ENCODE results near the gene COX8A. TPM values are rescaled to one million over a fixed set of nuclear protein-coding genes. Genes with fewer than 3 reads are reported as not detected.
A peak's percentile ranks its signal among the peaks of the same experiment; 100 is the strongest.
"Not testable (repeated sequence)": the region's sequence is repeated elsewhere in the genome, so short reads cannot be mapped to it uniquely, and the experiment has no call there.

COX8A gene
- total RNA-seq, 1 donor from 2014 or later = 920 TPM

DNA sequence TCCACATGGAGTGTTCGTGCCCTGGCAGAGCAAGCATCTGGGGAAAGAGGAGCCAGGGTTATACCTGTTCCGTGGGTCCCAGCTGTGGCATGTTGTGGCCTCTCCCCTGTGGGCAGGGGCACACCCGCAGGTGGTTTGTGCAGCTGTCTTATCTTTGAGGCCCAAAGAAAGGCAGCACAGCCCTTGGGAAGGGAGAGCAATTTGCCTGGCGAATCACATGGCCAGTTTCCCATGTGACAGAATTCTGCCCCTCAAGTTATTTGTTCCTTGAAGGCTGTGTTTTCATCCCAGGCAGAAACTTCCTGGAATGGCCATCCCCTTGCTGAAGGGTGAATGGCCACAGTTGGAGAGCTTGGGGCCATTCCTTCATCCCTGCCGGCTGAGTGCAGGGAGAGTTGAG, 16.4 kb upstream of the COX8A start:
- Histone ChIP-seq H3K9me3 (replicated peaks) (no peaks in the 10 kb centered on the region), H3K4me1 (no peaks in the 10 kb centered on the region), H3K27me3 (ENCODE audit: low read depth) (no peaks in the 10 kb centered on the region), H3K27ac (replicated peaks) (no peak overlapping the region), H3K36me3 (peaks cover 36% of the 10 kb centered on the region), H3K4me3 (no peak overlapping the region)
- intact Hi-C loops (cut with micrococcal nuclease) = no loop called here
- no peak for DNase-seq
- TF ChIP-seq, protein P1, sequence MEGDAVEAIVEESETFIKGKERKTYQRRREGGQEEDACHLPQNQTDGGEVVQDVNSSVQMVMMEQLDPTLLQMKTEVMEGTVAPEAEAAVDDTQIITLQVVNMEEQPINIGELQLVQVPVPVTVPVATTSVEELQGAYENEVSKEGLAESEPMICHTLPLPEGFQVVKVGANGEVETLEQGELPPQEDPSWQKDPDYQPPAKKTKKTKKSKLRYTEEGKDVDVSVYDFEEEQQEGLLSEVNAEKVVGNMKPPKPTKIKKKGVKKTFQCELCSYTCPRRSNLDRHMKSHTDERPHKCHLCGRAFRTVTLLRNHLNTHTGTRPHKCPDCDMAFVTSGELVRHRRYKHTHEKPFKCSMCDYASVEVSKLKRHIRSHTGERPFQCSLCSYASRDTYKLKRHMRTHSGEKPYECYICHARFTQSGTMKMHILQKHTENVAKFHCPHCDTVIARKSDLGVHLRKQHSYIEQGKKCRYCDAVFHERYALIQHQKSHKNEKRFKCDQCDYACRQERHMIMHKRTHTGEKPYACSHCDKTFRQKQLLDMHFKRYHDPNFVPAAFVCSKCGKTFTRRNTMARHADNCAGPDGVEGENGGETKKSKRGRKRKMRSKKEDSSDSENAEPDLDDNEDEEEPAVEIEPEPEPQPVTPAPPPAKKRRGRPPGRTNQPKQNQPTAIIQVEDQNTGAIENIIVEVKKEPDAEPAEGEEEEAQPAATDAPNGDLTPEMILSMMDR (IDR thresholded peaks at IDR 0.05; ENCODE audit: borderline replicate concordance) = no peak

DNA sequence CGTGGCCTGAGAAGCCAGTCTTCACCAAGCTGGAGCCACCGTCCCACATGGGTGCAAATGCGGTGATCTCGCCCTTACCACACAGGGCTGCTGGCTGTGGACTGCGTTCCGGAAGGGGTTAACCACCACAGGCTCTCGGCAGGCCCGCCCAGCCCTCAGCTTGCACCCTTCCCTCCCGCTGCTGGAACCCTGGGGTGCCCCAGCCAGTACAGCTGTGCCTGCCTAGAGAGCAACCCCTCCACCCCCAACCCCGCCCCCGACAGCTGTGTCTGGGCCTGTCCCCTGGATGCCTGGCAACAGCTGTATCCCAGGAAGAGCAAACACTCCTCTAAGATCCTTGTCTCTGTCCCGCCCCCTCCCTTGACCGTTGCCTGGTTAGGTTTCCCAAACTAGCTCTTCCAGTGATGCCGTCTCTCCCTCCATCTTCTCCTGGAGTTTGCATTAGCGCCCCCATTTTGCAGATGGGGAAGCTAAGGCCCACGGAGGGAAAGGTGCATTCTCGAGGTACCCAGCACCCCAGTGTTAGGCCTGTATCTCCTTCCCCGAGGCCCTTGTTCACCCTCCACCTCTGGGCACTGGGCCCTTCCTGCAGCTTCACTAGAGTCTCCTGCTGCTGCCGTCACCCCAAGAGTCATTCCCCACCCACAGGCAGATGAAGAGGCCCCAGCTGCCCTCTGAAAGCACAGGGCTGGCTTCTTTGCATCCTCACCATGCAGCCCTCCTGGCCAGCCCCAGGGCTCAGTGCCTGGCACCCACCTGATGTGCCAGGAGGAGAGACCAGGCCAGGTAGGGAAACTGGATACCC, 12.6 kb upstream of the COX8A start:
- Histone ChIP-seq H3K4me1 (no peaks in the 10 kb centered on the region), H3K9me3 (replicated peaks) (no peaks in the 10 kb centered on the region), H3K4me3 (no peak overlapping the region), H3K27me3 (ENCODE audit: low read depth) (no peaks in the 10 kb centered on the region), H3K36me3 (no peaks in the 10 kb centered on the region), H3K27ac (replicated peaks) (no peak overlapping the region)
- intact Hi-C loops (cut with micrococcal nuclease) = no loop called here
- peak; percentile 26 for DNase-seq
- TF ChIP-seq, protein P1 (IDR thresholded peaks at IDR 0.05; ENCODE audit: borderline replicate concordance) = no peak

DNA sequence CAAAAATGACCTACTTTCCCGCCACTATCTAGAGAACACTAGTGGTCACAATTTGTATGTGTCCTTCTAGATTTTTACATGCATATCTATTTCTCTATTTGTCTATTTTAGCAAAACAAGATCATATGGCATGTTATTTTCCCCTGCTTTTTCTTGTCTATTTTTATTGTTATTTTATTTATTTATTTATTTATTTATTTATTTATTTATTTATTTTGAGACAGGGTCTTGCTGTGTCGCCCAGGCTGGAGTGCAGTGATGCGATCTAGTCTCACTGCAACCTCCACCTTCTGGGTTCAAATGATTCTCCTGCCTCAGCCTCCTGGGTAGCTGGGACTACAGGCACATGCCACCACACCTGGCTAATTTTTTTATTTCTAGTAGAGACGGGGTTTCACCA, 10.5 kb upstream of the COX8A start:
- intact Hi-C loops (cut with micrococcal nuclease); H3K4me3 ChIP-seq; H3K27me3 ChIP-seq (ENCODE audit: low read depth); DNase-seq; H3K27ac ChIP-seq (replicated peaks); H3K9me3 ChIP-seq (replicated peaks); H3K4me1 ChIP-seq; H3K36me3 ChIP-seq: not testable (repeated sequence)

DNA sequence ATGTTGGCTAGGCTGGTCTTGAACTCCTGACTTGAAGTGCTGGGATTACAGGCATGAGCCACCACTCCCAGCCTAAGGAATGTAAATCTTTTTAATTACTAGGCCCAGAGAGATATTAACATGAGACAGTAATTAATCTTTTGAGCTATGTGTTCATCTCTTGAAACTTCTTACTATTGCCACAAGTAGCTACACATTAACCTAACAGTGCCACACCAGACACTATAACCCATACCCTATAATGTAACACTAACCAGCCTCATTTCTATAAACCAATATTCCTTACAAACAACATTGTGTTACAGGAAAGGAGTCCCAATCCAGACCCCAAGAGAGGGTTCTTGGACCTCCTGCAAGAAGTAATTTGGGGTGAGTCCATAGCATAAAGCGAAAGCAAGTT, 8.0 kb upstream of the COX8A start:
- peaks cover 6% of the 10 kb centered on the region for H3K27me3 ChIP-seq (ENCODE audit: low read depth)
- intact Hi-C loops (cut with micrococcal nuclease) = no loop called here
- no peak for DNase-seq
- TF ChIP-seq, protein P1 (IDR thresholded peaks at IDR 0.05; ENCODE audit: borderline replicate concordance) = no peak
- no peak overlapping the region for H3K27ac ChIP-seq (replicated peaks)
- no peaks in the 10 kb centered on the region for H3K4me1 ChIP-seq
- no peaks in the 10 kb centered on the region for H3K36me3 ChIP-seq
- no peaks in the 10 kb centered on the region for H3K9me3 ChIP-seq (replicated peaks)
- H3K4me3 ChIP-seq = no peak overlapping the region

DNA sequence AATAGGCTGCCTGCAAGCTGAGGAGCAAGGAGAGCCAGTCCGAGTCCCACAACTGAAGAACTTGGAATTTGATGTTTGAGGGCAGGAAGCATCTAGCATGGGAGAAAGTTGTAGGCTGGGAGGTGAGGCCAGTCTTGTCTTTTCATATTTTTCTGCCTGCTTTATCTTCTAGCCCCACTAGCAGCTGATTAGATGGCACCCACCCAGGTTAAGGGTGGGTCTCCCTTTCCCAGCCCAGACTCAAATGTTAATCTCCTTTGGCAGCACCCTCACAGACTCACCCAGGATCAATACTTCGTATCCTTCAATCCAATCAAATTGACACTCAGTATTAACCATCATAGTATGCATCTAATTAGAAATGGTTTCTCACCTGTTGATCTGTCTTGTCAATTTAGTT, 5.0 kb upstream of the COX8A start:
- Histone ChIP-seq H3K4me3 (no peak overlapping the region), H3K27ac (replicated peaks) (no peak overlapping the region), H3K36me3 (no peaks in the 10 kb centered on the region), H3K4me1 (peaks cover 5% of the 10 kb centered on the region), H3K27me3 (ENCODE audit: low read depth) (peaks cover 6% of the 10 kb centered on the region), H3K9me3 (replicated peaks) (no peaks in the 10 kb centered on the region)
- TF ChIP-seq, protein P1 (IDR thresholded peaks at IDR 0.05; ENCODE audit: borderline replicate concordance) = no peak
- DNase-seq = no peak
- intact Hi-C loops (cut with micrococcal nuclease) = no loop called here

DNA sequence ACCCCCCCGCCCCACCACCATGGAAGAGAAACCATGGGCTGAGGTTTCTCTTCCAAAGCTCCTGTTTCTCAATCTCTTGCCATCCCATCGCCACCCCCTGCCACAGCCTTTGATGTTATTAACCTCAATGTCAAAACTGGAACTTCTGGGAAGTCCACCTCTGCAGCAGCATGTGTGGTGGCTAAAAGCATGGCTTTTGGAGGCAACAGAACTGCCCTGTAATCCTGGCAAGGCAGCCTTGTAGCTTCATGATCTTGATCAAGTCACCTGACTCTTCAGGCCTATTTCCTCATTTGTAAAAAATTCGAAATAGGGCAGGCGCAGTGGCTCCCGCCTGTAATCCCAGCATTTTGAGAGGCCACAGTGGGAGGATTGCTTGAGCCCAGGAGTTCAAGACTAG, 3.5 kb upstream of the COX8A start:
- no peak for DNase-seq
- Histone ChIP-seq H3K4me3 (no peak overlapping the region), H3K27me3 (ENCODE audit: low read depth) (peaks cover 6% of the 10 kb centered on the region), H3K36me3 (peaks cover 1% of the 10 kb centered on the region), H3K27ac (replicated peaks) (no peak overlapping the region), H3K9me3 (replicated peaks) (no peaks in the 10 kb centered on the region), H3K4me1 (peaks cover 19% of the 10 kb centered on the region)
- intact Hi-C loops (cut with micrococcal nuclease) = no loop called here
- TF ChIP-seq, protein P1 (IDR thresholded peaks at IDR 0.05; ENCODE audit: borderline replicate concordance) = no peak

DNA sequence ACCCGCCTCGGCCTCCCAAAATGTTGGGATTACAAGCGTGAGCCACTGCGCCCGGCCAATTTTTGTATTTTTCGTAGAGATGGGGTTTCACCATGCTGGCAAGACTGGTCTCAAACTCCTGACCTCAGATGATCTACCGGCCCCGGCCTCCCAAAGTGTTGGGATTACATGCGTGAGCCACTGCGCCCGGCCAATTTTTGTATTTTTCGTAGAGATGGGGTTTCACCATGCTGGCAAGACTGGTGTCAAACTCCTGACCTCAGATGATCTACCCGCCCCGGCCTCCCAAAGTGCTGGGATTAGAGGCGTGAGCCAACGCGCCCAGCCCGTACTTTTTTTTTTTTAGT, 535 bp upstream of the COX8A start:
- intact Hi-C loops (cut with micrococcal nuclease); H3K9me3 ChIP-seq (replicated peaks); H3K27me3 ChIP-seq (ENCODE audit: low read depth); DNase-seq; H3K36me3 ChIP-seq; H3K27ac ChIP-seq (replicated peaks): not testable (repeated sequence)
- H3K4me3 ChIP-seq = peak overlapping the region; percentile 79
- H3K4me1 ChIP-seq = peaks cover 47% of the 10 kb centered on the region
